ENCODE measurements around the gene AAMDC.

Gene AAMDC

DNA sequence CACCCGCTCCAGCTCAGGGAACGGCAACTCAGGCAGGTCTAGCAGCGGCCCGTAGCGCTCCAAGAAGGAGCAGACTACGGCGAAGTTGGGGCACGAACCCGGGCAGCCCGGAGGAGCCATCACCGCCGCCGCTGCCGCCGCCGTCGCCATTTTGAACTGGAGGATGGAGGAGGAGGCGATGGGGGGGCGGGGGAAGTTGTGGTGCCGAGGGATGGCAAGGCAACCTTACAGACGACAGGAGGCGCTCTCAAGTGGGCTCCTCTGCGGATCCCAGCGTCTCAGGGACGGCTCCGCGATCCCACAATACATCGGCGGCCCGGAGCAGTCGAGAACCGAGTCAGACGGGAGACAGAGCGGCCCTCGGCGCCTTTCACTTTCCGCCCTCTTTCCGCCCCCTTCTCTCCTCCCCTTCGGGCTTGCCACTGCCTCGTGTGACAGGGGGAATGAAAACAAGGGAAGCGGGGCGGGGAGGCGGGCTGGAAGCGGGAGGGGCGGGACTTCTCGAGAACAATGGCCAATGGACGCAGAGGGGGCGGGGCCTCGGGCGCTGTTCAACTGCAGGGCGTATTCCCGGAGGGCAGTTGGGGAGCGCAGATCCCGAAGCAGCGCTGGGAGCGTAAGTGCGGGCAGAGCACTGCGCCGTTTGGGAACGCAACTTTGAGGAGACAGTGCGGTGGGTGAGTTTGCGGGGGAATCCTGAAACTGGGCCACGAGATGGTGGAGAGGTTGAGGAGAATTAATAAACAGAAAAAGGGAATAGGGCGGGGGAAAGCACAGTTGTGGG is at the start of gene AAMDC, which contains the start of gene RSF1:
TSS of gene AAMDC (plus strand) at position 580 of the 784 bp plus-strand sequence. CDS start 21,353 bp downstream, outside the sequence.
TSS of gene RSF1 (minus strand) at position 158 of the 784 bp plus-strand sequence. CDS start at position 150, 8 bp downstream.
- Histone ChIP-seq H3K4me3 (ENCODE audit: low read depth, low read length) (peak within 1 kb of the TSS; percentile 92), H3K79me2 (ENCODE audit: control insufficient read depth, insufficient read depth, low read length, unreplicated experiment) (peaks cover 58% of the 10 kb centered on the region), H3K27me3 (ENCODE audit: insufficient read depth, low read length) (no peaks in the 10 kb centered on the region), H2AFZ (ENCODE audit: low read length, unreplicated experiment) (peak within 1 kb of the TSS; percentile 73), H3K36me3 (ENCODE audit: insufficient read depth, low read length) (no peaks in the 10 kb centered on the region), H3K27ac (ENCODE audit: low read depth, low read length) (peak within 1 kb of the TSS; percentile 57), H3K4me1 (ENCODE audit: control insufficient read depth, insufficient read depth, low read length, unreplicated experiment) (peaks cover 28% of the 10 kb centered on the region)

DNA sequence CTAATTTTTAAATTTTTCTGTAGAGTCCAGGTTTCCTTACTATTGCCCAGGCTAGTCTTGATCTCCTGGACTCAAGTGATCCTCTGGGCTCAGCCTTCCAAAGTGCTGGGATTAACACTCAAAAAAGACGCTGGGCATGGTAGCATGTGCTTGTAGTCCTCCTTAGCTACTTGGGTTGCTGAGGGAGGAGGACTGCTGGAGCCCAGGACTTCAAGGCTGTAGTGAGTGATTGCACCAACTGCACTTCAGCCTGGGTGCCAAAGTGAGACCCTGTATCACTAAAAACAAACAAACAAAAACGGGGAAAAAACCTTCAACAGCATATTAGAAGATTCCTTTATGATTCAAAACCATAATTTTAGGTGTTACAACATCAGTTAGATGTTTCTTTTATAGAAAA is 45.0 kb upstream of the AAMDC start:
- Histone ChIP-seq H3K79me2 (ENCODE audit: control insufficient read depth, insufficient read depth, low read length, unreplicated experiment) (peaks cover 69% of the 10 kb centered on the region), H2AFZ (ENCODE audit: low read length, unreplicated experiment) (no peak overlapping the region), H3K4me1 (ENCODE audit: control insufficient read depth, insufficient read depth, low read length, unreplicated experiment) (peaks cover 6% of the 10 kb centered on the region), H3K27ac (ENCODE audit: low read depth, low read length) (no peak overlapping the region), H3K27me3 (ENCODE audit: insufficient read depth, low read length) (no peaks in the 10 kb centered on the region), H3K4me3 (ENCODE audit: low read depth, low read length) (no peak overlapping the region), H3K36me3 (ENCODE audit: insufficient read depth, low read length) (no peaks in the 10 kb centered on the region)

DNA sequence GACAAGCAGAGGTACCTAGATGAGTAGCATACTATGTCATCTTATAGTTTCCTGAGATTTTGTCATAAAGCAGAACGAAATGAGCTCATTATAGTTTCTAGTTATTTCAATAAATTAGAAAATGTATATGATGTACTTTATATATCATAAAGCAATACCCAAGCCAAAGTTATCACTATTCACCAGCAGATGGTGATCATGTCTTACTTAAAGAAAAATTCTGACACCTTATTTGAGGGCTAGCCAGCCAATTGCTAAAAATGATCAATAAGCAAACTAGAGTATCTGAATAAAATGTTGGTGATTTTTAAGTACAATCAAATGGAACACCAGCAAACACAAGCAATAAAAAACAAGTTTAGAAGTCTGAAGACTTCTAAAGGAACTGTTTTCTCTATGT is 44.5 kb upstream of the AAMDC start:
- Histone ChIP-seq H3K4me1 (ENCODE audit: control insufficient read depth, insufficient read depth, low read length, unreplicated experiment) (peaks cover 1% of the 10 kb centered on the region), H2AFZ (ENCODE audit: low read length, unreplicated experiment) (no peak overlapping the region), H3K4me3 (ENCODE audit: low read depth, low read length) (no peak overlapping the region), H3K36me3 (ENCODE audit: insufficient read depth, low read length) (no peaks in the 10 kb centered on the region), H3K79me2 (ENCODE audit: control insufficient read depth, insufficient read depth, low read length, unreplicated experiment) (peaks cover 68% of the 10 kb centered on the region), H3K27me3 (ENCODE audit: insufficient read depth, low read length) (no peaks in the 10 kb centered on the region), H3K27ac (ENCODE audit: low read depth, low read length) (no peak overlapping the region)

DNA sequence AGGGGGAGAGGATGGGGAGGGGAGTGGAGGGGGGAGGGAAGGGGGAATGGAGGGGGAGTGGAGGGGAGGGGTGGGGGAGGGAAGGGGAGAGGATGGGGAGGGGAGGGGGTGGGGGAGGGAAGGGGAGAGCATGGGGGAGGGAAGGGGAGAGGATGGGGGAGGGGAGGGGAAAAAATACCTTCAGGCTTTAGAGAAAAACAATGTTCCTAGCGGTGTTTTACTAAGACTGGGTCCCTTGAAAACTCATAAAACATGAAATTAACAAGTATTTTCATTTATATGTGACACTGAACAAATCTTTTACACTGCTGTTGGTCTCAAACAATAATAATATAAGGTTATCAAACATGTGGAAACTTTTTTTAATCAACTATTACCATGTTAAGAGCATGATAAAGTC is 42.8 kb upstream of the AAMDC start:
- peaks cover 61% of the 10 kb centered on the region for H3K79me2 ChIP-seq (ENCODE audit: control insufficient read depth, insufficient read depth, low read length, unreplicated experiment)
- no peak overlapping the region for H2AFZ ChIP-seq (ENCODE audit: low read length, unreplicated experiment)
- no peaks in the 10 kb centered on the region for H3K36me3 ChIP-seq (ENCODE audit: insufficient read depth, low read length)
- H3K27ac ChIP-seq (ENCODE audit: low read depth, low read length), result no peak overlapping the region
- H3K4me3 ChIP-seq (ENCODE audit: low read depth, low read length), result no peak overlapping the region
- no peaks in the 10 kb centered on the region for H3K4me1 ChIP-seq (ENCODE audit: control insufficient read depth, insufficient read depth, low read length, unreplicated experiment)
- no peaks in the 10 kb centered on the region for H3K27me3 ChIP-seq (ENCODE audit: insufficient read depth, low read length)

DNA sequence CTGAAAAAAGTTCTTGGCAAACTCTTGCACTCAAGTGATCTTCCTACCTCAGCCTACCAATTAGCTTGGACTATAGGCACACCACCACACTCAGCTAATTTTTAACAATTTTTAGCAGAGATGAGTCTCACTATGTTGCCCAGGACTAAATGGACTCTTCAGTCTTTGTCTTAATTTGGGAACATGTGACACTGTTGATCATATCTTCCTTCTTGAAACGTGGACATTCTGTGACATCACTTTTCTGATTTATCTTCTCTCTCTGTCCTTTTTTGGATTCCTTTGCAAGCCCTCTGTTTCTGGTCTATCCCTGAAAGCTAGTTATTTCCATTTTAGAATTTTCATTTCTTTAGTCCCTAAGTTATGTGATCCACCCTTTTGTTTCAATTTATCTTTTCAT is 42.4 kb upstream of the AAMDC start:
- H3K79me2 ChIP-seq (ENCODE audit: control insufficient read depth, insufficient read depth, low read length, unreplicated experiment), result peaks cover 62% of the 10 kb centered on the region
- H3K4me3 ChIP-seq (ENCODE audit: low read depth, low read length), result no peak overlapping the region
- no peaks in the 10 kb centered on the region for H3K4me1 ChIP-seq (ENCODE audit: control insufficient read depth, insufficient read depth, low read length, unreplicated experiment)
- no peaks in the 10 kb centered on the region for H3K36me3 ChIP-seq (ENCODE audit: insufficient read depth, low read length)
- no peaks in the 10 kb centered on the region for H3K27me3 ChIP-seq (ENCODE audit: insufficient read depth, low read length)
- H3K27ac ChIP-seq (ENCODE audit: low read depth, low read length), result no peak overlapping the region
- H2AFZ ChIP-seq (ENCODE audit: low read length, unreplicated experiment), result no peak overlapping the region

DNA sequence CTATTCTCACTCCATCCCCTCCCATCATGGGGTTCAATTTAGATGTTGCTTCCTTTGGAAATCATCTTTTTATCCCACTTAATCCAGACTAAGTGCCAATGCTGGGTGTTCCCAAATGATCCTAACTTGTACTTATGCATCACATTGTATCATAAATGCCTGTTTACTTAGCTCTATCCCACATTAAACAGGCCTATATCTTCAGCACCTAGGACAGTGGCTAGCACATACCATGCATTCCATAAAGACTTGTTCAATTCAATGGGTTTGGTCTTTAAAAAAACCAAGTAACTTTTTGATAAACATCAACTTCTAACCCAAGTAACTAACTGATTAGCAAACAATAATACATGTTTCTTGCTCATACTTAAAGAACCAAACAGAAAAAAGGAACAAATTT is 41.0 kb upstream of the AAMDC start:
- Histone ChIP-seq H3K27me3 (ENCODE audit: insufficient read depth, low read length) (no peaks in the 10 kb centered on the region), H3K4me1 (ENCODE audit: control insufficient read depth, insufficient read depth, low read length, unreplicated experiment) (no peaks in the 10 kb centered on the region), H3K79me2 (ENCODE audit: control insufficient read depth, insufficient read depth, low read length, unreplicated experiment) (peaks cover 62% of the 10 kb centered on the region), H3K36me3 (ENCODE audit: insufficient read depth, low read length) (no peaks in the 10 kb centered on the region), H3K4me3 (ENCODE audit: low read depth, low read length) (no peak overlapping the region), H2AFZ (ENCODE audit: low read length, unreplicated experiment) (no peak overlapping the region), H3K27ac (ENCODE audit: low read depth, low read length) (no peak overlapping the region)

DNA sequence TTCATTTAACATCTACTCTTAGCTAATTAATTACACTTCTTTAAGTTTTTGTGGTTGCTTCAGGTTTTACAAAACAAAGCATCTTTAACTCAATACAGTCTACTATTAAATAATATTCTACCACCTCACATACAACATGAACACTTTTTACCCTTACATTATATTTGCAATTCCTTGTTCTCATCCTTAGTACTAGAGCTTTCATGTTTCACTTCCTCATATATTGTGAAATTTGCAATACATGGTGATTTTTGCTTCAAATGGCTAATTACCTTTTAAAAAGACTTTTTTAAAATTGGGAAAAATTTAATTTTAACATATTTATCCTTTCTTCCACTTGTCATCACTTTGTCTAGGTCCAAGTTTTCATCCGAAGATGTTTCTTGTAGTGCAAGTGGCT is 37.9 kb upstream of the AAMDC start:
- Histone ChIP-seq H2AFZ (ENCODE audit: low read length, unreplicated experiment) (no peak overlapping the region), H3K79me2 (ENCODE audit: control insufficient read depth, insufficient read depth, low read length, unreplicated experiment) (peaks cover 62% of the 10 kb centered on the region), H3K36me3 (ENCODE audit: insufficient read depth, low read length) (no peaks in the 10 kb centered on the region), H3K27ac (ENCODE audit: low read depth, low read length) (no peak overlapping the region), H3K27me3 (ENCODE audit: insufficient read depth, low read length) (no peaks in the 10 kb centered on the region), H3K4me1 (ENCODE audit: control insufficient read depth, insufficient read depth, low read length, unreplicated experiment) (no peaks in the 10 kb centered on the region), H3K4me3 (ENCODE audit: low read depth, low read length) (no peak overlapping the region)

DNA sequence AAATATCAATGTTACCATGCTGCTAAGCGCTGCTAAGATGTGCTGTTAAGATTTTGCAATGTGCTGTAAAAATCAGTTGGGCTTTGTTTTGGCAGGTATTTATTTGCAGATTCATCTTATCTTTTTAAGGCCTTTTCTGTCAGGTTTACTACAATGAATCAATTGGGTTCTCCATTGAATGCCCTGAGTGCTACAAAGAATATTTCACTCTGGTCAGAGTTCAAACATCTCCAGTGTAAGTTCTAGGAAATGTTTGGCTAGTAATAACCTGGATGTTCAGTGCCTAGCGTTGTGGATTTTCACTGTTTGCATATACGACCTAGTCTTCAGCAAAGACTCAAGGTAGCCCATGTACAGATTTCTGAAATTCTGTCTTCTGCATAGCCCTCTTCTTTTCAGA is 36.4 kb upstream of the AAMDC start:
- Histone ChIP-seq H3K36me3 (ENCODE audit: insufficient read depth, low read length) (no peaks in the 10 kb centered on the region), H2AFZ (ENCODE audit: low read length, unreplicated experiment) (no peak overlapping the region), H3K27me3 (ENCODE audit: insufficient read depth, low read length) (no peaks in the 10 kb centered on the region), H3K4me3 (ENCODE audit: low read depth, low read length) (no peak overlapping the region), H3K79me2 (ENCODE audit: control insufficient read depth, insufficient read depth, low read length, unreplicated experiment) (peaks cover 64% of the 10 kb centered on the region), H3K27ac (ENCODE audit: low read depth, low read length) (no peak overlapping the region), H3K4me1 (ENCODE audit: control insufficient read depth, insufficient read depth, low read length, unreplicated experiment) (no peaks in the 10 kb centered on the region)

DNA sequence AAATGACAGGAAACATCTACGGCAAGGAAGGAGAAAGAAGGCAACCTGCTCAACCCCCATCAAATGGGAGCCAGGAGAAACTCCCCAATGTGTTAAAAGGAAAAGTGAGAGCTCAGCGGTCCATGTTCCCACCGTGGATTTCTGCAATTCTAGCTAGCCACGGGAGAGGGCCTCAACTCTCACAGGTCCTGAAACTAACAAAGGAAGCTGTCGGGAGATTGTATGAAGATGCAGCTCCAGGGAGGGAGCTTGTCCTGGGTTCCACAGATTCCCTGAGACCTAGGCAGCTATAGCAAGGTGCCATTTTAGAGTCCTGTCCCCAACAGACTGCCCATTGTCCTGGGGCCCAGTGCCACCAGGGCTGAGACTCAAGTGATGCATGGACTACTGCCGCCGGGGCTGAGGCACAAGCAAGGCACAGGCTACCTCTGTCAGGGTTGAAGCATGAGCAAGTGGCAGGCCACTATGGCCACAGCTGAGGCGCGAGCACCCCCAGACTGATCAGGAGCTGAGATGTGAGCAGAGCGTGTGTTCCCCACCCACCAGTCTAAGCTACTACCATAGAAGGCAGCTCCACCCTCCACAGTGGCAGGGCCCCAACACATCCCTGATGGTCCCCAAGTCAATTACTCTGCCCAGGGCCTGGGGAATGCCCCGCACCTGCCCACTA is 31.7 kb upstream of the AAMDC start:
- no peak overlapping the region for H3K4me3 ChIP-seq (ENCODE audit: low read depth, low read length)
- no peaks in the 10 kb centered on the region for H3K27me3 ChIP-seq (ENCODE audit: insufficient read depth, low read length)
- no peak overlapping the region for H2AFZ ChIP-seq (ENCODE audit: low read length, unreplicated experiment)
- H3K27ac ChIP-seq (ENCODE audit: low read depth, low read length), result no peak overlapping the region
- peaks cover 86% of the 10 kb centered on the region for H3K79me2 ChIP-seq (ENCODE audit: control insufficient read depth, insufficient read depth, low read length, unreplicated experiment)
- H3K36me3 ChIP-seq (ENCODE audit: insufficient read depth, low read length), result peaks cover 10% of the 10 kb centered on the region; the same call in 1 of the 2 replicates
- no peaks in the 10 kb centered on the region for H3K4me1 ChIP-seq (ENCODE audit: control insufficient read depth, insufficient read depth, low read length, unreplicated experiment)

DNA sequence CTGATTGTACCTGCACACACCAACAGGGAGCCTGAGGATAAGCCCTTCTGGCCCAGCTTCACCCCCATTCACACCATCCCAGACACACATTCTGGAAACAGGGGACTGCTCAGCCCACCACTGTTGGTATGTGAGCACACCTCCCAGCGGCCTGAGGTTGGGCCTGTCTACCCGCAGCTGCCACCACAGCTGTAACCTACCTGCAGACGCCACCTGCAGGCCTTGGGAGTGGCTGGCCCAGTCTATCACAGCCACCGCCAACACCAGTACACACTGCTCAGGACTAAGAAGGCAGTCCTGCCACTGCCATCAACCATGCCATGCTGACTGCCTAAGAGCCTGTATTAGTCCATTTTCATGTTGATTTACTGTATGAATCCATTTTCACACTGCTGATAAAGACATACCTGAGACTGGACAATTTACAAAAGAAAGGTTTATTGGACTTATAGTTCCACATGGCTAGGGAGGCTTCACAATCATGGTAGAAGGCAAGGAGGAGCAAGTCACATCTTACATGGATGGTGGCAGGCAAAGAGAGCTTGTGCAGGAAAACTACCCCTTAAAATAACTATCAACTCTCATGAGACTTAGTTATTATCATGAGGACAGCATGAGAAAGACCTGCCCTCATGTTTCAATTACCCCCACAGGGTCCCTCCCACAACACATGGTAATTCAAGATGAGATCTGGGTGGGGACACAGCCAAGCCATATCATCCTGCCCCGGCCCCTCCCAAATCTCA is 31.0 kb upstream of the AAMDC start:
- Histone ChIP-seq H3K4me3 (ENCODE audit: low read depth, low read length) (no peak overlapping the region), H3K27me3 (ENCODE audit: insufficient read depth, low read length) (no peaks in the 10 kb centered on the region), H3K4me1 (ENCODE audit: control insufficient read depth, insufficient read depth, low read length, unreplicated experiment) (no peaks in the 10 kb centered on the region), H3K27ac (ENCODE audit: low read depth, low read length) (no peak overlapping the region), H2AFZ (ENCODE audit: low read length, unreplicated experiment) (no peak overlapping the region), H3K36me3 (ENCODE audit: insufficient read depth, low read length) (peaks cover 10% of the 10 kb centered on the region; the same call in 1 of the 2 replicates), H3K79me2 (ENCODE audit: control insufficient read depth, insufficient read depth, low read length, unreplicated experiment) (peaks cover 85% of the 10 kb centered on the region)
